ENCODE results near the gene ANGEL2.

- TF ChIP-seq CTCF (IDR thresholded peaks at IDR 0.05) = no peak
- no peak for TF ChIP-seq POLR2A (IDR thresholded peaks at IDR 0.05; ENCODE audit: low read depth)
- TF ChIP-seq POLR2AphosphoS5 (IDR thresholded peaks at IDR 0.05) = no peak
- TF ChIP-seq EP300 (IDR thresholded peaks at IDR 0.05) = no peak
Measured at GRCh38 chr1:213049232-213049631, 33.6 kb upstream of the ANGEL2 start.
